Stimulated activated CD8-positive, alpha-beta memory T cell treated with anti-CD3 and anti-CD28 coated beads, Interleukin-4, amount 100 ng/mL, for 24 hours (primary cell): Measurements from ENCODE around the gene GPR68.
"Not testable (repeated sequence)": the region's sequence is repeated elsewhere in the genome, so short reads cannot be mapped to it uniquely, and the experiment has no call there.

ENCODE experiments used
- DNase-seq: peaks from one replicate; pipeline ENCODE4 v3.0.0-alpha.2; 2020; ENCODE audit warnings: low read depth

GPR68 gene

DNA sequence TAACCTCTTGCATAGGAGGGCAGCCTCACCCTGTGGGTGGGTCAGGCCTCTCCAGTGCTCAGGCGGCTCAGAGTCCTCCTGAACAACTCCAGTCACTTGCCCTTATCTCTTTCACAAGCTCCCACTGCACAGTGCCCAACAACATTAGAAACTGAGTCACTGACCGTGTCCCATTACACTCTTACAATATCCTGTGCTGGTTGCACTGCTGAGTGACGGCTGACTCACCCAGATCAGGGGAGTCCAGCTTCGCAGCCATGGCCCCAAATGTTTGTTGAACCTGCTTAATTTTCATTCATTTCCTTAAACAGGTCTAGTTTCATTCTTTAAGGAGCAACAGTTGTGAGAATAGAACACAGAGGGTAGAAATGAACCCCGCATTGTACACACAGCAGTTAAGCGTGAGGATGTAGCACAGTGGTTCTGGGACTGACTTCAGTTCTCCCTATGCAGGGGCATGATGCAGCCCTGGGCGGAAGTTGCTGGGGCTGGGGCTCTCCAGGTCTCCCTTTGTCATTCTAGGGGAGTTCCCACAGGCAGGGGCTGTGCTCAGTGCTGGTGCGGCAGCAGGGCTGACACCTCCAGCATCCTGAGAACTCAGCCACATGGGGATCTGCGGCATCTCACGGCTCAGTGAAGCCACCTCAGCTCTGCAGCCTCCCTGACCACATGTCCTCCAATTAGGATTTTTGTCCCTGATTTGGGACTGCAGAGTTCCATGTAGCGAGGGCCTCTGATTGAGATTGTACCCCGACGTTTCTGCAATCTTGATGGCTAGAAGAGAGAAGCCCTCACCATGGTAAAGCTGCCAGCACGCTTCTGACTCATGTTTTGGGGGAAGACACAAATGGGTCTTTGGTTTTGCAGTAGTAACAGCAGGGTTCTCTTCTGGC lies 16.1 kb downstream of the GPR68 start:
- peak; percentile 79 for DNase-seq

DNA sequence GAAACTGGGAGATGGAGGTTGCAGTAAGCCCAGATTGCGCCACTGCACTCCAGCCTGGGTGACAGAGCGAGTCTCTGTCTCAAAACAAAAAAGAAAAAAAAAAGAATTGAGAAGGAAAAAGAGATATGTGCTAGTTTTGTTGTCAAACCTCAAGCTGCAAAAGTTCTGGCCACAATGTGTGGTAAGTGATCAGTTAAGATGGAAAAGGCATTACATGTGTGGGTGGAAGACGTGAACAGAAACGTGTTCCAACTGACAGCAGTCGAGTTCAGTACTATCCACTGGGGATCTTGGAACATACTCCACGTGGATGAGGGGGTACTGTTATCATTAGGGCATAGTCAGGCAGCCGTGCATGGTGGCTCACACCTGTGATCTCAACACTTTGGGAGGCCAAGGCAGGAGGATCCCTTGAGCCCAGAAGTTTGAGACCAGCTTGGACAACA lies 17.3 kb downstream of the GPR68 start:
- DNase-seq, result no peak

DNA sequence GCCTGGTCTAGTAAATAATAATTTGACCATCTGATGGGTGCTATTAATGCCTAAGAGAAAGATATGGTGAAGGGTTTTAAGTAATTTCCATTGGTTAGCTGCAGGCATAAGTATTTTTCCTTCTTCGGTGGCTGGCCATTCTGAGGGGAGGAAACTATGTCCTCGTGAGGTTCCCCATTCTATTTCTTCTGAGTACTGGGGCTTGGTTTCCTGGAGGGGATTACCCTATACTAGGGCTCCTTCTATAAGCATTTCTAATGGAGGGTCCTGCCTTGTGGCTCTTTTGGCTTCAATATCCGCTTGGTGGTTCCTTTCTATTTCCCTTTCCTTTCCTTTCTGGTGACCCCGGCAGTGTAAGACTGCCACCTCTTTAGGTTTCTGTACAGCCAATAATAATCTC lies 18.1 kb downstream of the GPR68 start:
- DNase-seq, result not testable (repeated sequence)

DNA sequence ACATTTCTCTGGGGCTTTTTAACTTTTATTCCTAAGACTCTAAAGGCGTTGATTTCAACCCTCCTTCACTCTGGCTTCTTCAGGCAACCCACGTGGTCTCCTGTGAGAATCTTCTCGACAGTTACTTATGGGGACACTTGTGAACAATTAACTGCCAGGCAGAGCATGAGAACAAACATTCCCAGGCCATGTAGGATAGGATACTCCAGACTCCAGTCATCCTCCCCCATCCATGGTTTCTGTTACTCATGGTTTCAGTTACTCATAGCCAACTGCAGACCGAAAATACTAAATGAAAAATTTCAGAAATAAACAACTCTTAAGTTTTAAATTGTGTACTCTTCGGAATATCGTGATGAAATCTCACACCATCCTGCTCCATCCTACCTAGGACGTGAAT lies 19.5 kb downstream of the GPR68 start:
- DNase-seq, result no peak

- no peak for DNase-seq
Measured at GRCh38 chr14:91223028-91223783, 21.3 kb downstream of the GPR68 start.

DNA sequence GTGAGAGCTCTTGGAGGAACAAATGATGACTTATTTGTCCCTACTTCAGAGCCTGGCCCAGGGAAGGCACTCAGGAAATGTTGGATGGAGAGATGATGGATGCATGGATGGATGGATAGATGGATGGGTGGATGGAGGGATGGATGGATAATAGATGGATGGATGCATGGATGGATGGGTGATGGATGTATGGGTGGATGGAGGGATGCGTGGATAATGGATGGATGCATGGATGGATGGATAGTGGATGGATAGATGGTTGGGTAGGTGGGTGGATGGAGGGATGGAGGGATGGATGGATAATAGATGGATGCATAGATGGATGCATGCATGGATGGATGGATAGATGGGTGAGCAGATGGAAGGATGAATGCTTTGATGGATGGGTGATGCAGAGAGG lies 23.2 kb downstream of the GPR68 start:
- DNase-seq, result no peak

DNA sequence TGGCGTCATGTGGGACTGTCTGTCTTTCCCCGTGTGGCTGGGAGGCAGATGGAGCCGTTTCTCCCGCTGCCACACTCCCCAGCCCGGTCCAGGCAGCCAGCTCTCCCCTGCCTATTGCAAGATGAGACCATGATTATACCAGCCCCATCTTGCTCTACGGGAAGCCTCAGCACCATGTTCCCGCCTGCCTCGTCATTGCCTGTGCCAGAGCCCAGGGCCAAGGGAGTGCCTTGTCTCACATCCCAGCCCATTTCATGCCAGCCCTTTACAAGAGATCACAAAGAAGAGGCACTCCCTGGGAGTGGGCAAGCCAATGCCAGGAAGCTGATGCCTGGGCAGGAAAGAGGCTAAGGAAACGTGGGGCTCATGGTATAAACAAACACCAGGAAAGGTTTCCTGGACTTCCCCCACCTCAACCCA lies 23.9 kb downstream of the GPR68 start:
- DNase-seq, result no peak

DNA sequence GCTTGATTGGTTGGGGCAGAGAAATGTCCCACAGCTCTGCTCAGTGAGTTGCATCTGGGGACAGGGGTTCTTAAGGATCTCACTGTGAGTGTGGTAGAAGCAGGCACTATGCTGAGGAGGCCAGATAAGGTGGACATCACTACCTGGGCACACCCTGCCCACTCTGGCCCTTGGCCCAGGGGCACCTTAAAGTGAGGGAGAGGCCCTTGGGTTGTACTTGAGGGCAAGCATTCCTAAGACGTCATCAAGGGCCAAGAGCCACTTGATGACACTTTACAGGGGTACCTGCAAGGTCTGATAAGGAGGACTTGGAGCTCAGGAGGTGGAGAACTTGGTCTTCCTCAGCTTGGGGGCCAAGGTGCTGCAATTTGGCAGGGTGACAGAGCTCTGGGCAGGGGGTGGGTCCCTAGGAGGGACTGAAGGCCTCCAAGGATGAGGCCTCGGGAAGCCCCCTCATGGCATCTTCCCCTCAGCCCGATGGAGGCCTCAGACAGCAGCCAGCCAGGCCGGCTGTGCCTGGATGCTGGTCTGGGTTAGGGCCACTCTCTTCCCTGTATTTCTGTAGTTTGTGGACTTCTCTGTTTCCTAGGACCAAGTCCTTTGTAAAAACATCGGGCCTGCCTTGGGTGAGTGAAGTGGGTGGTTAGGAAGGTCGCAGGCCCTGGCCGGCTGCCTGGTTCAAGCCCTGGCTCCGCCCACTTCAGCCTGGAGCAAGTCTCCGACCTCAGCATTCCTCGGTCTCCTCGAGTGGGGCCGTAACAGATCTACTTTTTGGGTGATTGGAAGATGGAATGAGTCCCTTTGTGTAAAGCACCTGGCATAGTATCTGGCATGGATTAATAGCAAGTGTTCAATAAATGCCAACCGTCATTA lies 24.8 kb downstream of the GPR68 start:
- DNase-seq, result no peak

DNA sequence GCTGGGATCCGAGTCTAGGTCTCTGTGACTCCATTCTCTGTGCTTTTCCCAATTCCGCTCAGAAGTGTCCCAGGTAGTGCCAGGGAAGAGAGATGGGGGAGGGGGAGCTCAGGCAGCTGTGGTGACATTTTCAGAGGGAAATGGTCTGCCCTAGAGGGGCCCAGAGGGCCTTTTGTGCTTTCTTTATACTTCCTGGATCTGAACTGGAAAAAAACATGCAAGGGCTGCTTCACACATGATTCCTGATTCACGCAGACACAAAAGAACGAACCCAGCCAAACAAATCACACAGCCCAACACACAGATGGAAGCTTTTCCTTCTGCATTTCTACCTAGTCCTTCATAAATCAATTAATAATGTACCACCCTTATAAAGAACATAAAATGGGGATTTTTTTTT lies 26.5 kb downstream of the GPR68 start:
- DNase-seq, result no peak

DNA sequence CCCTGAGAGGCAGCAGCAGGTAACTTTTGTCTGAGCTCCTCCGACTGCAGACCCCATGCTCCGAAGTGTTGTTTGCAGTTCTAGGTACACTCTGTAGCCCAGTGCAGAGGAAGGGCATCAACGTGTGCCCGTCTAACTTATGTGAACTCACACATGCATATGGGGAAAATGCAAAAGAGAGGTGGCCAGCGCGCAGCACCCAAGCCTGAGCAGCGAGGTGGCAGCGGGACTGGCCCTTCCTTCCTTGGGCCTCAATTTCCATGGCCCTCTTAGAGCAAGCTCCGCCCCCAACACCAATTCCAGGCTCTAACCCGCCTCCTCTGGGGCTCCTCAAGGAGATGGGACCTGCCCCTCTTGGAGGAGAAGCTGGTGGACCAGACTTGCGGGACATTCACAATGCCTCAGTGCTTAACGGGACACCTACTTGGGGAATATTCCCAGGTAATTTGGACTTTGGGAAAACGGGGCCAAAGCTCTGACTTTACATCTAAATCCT lies 27.7 kb downstream of the GPR68 start:
- no peak for DNase-seq

DNA sequence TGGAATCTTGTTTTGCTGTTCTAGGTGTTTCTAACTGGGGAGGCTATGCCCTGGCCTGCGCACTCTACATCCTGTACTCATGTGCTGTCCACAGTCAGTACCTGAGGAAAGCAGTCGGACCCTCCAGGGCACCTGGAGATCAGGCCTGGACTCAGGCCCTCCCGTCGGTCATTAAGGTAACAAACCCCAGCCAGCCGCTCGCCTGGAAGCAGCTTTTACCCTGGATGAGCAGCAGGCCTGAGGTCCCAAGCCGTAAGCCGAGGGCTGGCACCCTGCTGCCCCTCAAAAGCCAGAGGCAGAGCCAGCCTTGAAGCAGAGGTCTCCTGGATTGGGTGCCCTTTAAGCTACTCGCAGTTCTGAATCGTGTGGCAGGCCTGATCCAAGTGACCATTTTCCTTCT lies 29.1 kb downstream of the GPR68 start:
- DNase-seq, result no peak

- DNase-seq, result no peak
Measured at GRCh38 chr14:91214306-91214705, 30.2 kb downstream of the GPR68 start.

GRCh38 chr14:91211017-91211416 lies 33.5 kb downstream of the GPR68 start:
- DNase-seq, result no peak

GRCh38 chr14:91207008-91207407 lies 37.5 kb downstream of the GPR68 start:
- DNase-seq, result no peak

GRCh38 chr14:91205459-91205858 lies 39.0 kb downstream of the GPR68 start:
- DNase-seq, result no peak

DNA sequence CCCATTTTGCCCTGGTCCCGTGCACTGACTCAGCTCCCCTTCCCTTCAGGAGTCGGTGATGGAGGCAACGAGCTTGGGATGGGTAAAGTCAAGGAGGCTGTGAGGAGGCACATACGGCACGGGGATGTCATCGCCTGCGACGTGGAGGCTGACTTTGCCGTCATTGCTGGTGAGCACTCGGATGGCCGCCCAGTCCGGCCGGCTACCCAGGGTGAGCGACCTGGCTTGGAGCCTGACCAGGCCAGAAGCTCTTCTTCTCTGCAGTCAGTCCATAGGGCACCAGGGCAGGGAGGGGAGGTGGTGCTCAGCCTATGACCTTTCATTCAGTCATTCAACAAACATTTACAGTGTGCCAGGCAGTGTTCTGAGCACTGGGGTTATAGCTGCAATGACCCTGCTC lies 39.8 kb downstream of the GPR68 start:
- DNase-seq, result no peak

DNA sequence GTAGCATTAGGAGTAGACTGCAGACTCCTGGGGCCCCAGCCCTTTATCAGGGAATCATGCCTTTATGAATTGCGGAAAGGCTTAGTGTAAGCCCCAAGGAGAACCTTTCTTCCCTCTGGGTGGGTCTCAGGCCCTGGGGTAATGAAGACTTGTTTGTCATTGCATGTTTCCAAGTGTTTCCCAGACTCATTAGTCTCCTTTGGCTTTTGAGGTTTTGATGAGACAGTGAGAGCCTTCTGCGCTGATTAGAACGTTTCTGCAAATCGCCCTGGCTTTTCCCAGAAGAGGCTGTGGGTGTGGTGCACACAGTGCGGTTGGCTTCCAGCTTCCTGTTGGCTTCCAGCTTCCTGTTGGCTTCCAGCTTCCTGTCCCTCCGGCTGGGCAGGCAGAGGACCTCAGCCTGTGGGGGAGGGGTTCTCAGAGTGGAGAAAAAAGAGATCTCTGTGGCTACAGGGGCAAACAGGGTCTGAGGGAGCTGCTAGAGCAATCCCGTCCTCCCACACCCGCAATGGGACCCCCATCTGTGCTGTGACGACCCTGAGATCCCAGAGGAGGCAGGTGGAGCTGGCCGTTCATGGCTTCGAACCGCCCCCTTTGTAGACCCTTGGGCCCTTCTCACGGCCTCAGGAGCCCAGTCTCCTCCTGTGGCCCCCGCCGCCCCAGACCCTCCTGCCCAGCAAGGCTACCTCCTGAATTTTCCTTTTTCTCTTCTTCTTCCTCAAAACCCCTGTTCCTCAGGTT lies 42.1 kb downstream of the GPR68 start:
- DNase-seq, result no peak

DNA sequence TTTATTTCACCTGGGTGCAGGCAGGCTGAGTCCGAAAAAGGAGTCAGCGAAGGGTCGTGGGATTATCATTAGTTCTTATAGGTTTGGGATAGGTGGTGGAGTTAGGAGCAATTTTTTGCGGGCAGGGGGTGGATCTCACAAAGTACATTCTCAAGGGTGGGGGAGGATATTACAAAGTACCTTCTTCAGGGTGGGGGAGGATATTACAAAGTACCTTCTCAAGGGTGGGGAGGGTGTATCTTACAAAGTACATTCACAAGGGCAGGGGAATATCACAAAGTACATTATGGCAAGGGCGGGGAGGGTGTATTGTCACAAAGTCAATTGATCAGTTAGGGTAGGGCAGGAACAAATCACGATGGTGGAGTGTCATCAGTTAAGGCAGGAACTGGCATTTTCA lies 43.7 kb downstream of the GPR68 start:
- not testable (repeated sequence) for DNase-seq

DNA sequence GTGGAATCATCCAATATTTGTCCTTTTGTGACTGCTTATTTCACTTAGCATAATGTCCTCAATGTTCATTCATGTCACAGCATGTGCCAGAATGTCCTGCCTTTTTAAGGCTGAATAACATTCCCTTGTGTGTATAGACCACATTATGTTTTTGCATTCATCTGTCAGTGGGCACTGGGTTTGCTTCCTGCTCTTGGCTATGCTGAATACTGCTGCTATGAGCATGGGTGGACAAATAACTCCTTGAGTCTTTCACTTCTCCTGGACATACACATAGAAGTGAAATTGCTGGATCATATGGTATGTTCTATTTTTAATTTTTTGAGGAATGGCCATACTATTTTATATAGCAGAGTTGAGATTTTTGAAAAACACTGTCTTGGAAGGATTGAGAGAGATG lies 46.9 kb downstream of the GPR68 start:
- DNase-seq, result no peak

DNA sequence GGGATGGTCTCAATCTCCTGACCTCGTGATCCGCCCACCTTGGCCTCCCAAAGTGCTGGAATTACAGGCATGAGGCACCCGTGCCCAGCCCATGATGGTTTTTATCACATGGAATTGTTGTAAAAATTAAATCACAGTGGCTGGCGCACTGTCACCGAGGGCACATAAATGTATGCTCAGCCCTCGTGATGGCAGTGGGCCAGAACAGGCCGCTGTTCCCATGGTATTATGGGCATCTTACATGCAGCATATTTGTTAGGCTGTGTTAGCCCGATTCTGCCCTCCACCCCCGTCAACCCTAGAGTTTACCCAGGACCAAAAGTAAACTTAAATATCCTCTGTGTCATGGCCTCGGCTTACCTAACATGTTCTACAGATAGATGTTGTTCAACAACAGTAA lies 48.6 kb downstream of the GPR68 start:
- no peak for DNase-seq

GRCh38 chr14:91193069-91193468 lies 51.4 kb downstream of the GPR68 start:
- DNase-seq, result no peak
